ENCODE measurements around the gene TMEM117.
A peak's percentile ranks its signal among the peaks of the same experiment; 100 is the strongest.
"Not testable (repeated sequence)": the region's sequence is repeated elsewhere in the genome, so short reads cannot be mapped to it uniquely, and the experiment has no call there.

TMEM117 gene

DNA sequence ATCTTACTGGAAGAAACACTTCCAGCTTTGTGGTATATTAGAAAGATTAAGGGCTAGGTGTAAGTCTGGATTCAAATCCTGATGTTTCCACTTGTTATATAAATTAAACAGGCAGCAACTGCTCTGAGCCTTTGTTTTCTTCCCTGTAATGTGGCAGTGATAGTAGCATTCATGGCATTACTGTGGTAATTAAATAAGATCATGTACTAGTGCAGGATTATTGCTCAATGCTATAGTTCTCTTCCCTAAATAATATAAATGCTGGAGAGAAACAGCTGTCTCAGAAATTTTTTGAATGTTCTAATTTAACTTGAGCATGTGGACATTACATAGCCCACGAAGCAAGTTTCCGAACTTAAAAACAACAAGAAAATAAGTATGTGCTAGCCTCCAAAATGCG, 5.4 kb downstream of the TMEM117 start:
- DNase-seq = no peak

DNA sequence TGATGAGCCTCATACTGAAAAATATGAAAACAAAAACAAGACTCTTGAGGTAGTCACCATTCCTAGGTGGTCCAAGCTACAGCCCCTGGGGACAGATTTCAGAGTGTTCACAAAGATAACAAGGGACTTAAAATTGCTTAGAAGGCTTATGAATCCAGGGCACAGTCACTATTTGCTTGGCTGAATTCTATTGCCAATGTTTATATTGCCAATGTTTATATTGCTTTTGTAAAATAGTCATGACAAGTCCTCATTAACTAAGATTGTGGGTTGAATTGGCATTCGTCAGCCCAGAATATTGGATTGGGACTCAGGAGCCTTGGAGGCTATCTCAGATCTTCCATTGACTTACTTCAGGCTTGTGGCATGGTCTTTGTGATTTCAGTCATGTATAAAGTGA, 6.4 kb downstream of the TMEM117 start:
- DNase-seq = no peak

DNA sequence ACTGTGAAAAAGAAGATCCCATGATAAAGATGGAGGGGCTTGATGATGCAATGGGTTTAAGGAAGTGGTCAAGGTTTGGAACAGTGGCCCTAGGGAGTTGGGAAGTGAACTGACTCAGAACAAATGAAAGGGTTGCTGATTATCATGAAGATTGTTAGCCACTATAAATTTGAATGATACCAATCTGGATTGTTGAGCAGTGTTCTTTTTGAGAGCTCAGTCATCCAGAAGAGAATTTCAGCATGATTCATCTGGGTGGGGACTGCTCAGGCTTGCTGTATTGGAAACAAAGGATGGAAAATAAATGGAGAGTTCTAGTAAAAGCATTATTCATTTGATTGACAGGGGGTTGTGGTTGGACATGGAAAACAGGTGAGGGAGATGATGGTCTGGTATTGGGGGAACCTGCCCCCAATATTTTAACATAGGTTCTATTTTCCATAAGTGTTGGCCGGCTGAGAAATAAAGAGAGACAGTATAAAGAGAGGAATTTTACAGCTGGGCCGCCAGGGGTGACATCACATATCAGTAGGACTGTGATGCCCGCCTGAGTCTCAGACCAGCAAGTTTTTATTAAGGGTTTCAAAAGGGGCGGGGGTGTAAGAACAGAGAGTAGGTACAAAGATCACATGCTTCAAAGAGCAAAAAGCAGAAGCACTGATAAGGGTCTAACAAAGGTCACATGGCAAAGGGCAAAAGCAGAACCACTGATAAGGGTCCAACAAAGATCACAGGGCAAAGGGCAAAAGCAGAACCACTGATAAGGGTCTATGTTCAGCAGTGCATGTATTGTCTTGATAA, 11.7 kb downstream of the TMEM117 start:
- not testable (repeated sequence) for DNase-seq

DNA sequence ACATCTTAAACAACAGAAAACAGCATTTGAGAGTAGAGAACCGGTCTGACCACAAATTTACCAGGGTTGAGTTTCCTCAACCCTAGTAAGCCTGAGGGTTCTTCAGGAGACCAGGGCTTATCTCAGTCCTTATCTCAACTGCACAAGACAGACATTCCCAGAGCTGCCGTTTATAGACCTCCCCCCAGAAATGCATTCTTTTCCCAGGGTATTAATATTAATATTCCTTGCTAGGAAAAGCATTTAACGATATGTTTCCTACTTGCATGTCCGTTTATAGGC, 12.3 kb downstream of the TMEM117 start:
- DNase-seq = no peak

DNA sequence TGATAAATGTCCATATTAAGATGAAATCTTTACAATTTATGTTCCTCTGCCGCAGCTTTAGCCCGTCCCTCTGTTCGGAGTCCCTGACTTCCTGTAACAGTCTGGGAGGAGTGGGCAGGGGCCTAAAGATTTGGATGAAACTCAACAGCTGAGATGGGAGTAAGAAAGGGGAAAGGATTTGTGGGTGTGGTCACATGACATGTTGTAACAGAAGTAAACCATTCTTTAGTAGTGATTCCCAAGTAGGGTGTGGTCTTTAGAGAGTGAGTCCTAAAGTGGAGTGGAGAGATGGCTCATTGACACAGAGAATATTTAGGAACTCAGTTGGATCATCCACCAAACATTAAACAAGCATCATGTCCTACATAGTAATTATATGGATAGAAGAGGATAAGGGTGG, 12.9 kb downstream of the TMEM117 start:
- no peak for DNase-seq

DNA sequence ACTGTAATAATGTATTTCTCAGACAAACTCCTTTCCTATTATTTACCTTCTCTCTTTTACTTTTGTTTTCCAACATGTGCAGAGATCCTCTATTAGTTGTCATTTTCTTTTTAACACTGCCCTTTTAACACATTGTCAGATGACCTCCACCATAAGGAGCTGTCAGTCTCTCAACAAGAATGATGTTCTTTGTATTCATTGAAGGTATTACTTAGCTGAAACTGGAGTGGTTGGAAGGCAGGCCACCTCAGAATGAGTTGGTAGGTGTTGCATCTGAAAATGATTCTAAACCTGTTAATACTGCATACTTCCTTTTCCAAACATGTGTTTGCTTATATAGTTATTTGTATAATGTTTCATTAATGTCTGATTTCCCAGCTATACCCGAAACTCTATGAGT, 16.9 kb downstream of the TMEM117 start:
- no peak for DNase-seq

DNA sequence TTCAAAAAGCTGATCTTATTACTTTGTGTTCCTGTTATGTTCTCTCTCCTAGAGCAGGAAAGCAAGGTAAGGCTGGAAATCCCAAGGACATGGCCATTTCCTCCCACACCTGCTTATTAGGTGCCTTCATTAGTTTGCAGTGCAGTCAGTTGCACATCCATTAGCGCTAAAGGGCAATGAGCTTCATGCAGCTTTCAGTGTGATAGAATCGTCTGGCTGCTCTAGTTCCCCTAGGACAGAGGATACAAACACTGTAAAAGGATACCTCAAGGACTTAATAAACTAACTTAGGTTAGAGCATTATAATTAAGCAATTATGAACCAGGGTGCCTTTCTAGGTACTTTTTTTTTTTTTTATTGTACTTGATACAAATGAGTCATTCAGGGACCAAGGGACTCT, 21.1 kb downstream of the TMEM117 start:
- DNase-seq = no peak

DNA sequence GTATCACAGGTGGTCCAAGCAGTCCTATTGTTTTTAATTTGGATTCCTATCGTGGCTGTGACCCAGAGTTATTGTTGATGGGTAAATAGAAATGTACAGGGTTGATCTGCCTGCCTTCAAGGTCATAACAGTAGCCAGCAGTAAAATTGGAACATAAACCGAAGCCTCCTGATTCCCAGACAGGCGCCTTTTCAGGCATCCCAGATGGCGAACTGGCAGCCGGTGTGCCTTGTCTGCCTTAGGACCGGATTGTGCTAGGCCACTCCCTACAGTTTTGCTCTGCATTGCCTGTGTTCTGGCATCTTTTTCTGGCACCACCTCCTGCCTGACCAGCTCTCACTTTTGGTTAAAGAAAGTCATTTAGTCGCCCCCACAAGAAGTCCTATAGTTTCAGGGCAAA, 22.2 kb downstream of the TMEM117 start:
- no peak for DNase-seq

DNA sequence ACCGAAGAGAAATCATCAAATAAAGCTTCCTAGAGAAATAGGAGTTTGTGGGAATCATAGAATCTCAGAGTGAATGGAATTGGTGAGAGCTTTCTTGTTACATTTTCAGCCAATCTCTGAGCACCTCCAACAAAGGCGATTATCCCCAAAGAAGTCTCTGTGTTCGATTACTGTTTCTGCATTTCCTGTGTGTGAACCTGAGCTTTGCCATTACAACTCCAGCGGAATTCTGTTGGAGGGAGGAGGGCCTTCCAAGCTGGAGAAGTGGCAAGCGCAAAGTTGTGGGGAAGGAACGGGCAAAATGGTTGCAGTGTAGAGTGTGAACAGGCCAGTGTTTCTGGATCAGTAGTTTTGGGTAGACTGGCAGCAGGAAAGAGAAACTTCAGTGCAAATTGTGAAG, 23.1 kb downstream of the TMEM117 start:
- no peak for DNase-seq

DNA sequence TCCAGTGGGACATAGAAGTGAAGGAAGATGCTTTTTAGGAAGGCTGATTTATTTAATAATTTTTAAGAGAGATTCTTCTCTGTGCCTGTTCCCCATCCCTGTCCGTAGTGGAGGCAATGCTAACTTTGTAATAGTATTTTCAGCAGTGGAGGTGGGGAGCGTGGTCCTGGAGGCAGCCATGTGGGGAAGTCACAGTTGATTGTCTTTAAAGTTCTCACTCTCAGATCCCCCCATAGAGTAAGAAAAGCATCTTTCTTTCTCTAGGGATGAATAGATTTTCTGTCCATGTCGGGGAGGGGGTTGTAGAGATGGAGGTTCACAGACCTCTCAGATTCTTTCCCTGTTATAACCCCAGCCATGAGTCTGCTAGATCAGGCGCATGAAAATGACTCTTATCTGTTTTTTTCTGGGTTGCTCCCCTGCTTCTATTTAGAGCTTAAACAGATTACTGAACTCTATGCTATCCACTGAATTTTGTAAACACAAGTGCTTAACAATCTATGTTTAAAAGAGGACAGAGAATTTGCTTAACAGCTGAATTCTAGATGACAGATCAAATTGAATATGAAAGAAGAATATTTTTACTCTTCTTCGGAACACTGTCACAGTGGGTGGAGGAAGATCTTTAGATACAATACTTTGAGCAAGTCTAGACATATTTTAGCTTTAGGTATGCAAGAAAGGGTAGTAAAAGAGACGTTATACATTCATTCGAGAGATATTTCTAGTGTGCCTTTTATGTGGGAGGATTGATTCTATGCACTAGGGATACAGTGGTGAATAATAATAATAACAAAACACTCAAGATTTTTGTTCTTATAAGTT, 25.3 kb downstream of the TMEM117 start:
- no peak for DNase-seq

DNA sequence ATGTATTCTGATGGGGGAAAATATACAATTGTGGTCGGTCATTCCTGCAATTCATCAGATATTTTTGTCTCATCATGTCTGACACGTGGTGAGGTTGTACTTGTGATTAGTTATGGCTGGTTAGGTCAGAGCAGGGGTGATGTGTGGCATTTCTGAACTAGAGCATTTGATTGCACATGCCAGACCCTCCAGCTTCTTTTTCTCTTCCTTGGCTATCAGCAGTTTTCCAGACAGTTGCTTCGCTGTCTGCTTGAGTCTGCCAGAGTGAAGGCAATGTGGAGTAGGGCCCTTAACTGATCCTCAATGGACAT, 25.9 kb downstream of the TMEM117 start:
- DNase-seq = no peak

DNA sequence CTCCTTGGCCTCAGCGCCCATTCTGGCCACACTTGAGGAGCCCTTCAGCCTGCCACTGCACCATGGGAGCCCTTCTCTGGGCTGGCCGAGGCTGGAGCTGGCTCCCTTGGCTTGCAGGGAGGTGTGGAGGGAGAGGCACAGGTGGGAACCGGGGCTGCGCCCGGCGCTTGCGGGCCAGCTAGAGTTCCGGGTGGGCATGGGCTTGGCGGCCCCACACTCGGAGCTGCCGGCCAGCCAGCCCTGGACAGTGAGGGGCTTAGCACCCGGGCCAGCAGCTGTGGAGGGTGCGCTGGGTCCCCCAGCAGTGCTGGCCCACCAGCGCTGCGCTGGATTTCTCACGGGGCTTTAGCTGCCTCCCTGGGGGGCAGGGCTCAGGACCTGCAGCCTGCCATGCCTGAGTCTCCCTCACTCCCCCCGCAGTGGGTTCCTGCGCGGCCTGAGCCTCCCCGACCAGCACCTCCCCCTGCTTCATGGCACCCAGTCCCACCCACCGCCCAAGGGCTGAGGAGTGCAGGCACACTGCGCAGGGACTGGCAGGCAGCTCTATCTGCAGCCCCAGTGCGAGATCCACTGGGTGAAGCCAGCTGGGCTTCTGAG, 28.0 kb downstream of the TMEM117 start:
- no peak for DNase-seq

DNA sequence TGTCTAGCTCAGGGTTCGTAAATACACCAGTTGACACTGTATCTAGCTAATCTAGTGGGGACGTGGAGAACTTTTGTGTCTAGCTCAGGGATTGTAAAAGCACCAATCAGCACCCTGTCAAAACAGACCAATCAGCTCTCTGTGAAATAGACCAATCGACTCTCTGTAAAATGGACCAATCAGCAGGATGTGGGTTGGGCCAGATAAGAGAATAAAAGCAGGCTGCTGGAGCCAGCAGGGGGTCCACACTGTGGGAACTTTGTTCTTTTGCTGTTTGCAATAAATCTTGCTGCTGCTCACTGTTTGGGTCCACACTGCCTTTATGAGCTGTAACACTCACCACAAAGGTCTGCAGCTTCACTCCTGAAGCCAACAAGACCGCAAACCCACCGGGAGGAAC, 28.7 kb downstream of the TMEM117 start:
- not testable (repeated sequence) for DNase-seq

DNA sequence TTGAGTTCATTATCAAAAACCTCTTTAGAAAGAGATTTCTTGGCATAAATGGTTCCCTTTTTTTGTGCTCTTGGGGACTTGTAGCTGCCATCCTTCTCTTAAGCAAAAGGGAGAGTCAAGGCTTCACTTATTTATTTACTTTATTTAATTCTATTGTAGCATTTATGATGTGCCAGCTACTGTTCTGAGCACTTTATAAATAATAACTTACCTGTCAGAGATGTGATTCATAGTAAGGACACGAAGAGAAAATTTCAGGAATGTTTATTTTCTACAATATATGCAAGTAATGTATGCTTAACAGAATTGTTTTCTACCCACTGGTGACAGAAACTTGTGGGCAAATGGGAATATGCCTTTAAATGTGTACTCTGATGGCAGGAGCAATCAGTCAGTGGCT, 33.3 kb downstream of the TMEM117 start:
- DNase-seq = no peak

DNA sequence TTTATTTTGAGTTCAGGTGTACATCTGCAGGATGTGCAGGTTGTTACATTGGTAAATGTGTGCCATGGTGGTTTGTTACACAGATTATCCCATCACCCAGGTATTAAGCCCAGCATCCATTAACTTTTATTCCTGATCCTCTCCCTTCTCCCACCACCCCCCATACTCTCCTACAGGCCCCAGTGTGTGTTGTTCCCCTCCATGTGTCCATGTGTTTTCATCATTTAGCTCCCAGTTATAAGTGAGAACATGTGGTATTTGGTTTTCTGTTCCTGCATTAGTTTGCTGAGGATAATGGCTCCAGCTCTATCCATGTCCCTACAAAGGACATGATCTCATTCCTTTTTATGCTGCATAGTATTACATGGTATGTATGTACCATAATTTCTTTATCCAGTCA, 33.9 kb downstream of the TMEM117 start:
- DNase-seq = not testable (repeated sequence)

DNA sequence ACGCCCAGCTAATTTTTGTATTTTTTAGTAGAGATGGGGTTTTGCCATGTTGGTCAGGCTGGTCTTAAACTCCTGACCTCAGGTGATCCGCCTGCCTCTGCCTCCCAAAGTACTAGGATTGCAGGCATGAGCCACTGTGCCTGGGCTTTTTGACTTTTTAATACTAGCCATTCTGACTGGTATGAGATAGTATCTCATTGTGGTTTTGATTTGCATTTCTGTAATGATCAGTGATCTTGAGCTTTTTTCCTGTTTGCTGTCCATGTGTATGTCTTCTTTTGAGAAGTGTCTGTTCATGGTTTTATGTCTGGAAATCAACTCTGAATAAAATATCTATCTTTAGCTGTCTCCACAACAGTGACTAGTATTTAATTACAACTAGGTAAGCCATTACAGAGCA, 35.4 kb downstream of the TMEM117 start:
- DNase-seq = not testable (repeated sequence)

DNA sequence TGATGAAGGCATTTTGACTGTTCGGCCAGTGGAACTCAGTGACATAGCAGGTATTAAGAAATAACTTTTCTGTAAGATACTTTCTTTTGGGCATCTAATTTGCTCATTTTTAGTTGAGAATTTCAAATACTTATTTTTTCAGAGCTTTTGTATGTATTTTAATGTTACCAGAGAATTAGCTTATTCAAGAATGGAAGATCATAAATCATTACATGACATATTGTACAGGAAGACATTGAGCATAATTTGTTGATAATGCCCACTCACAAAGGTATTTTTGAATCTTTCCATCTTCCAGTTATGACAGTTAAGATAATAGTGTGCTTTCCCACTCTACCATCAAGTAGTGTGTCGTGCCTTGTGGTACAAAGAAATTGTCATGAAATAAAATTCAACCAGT, 36.5 kb downstream of the TMEM117 start:
- no peak for DNase-seq

DNA sequence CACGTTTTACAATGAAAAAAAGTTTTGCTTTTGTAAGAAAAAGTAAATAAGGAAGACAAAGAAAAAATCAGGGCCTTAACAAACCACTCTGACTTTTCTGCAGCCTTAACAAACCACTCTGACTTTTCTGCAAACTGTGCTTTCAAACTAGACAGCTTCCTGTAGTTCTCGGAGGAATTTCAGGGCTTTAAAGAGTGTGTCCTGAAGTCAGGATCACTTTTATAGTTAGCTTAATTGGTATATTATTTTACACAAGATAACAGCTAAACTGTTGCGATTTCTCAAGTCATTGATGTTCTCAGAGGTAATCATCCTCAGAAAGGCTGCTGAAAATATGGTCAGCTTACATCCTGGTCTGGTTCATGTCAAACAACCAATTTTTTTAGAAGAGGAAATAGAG, 42.2 kb downstream of the TMEM117 start:
- no peak for DNase-seq

DNA sequence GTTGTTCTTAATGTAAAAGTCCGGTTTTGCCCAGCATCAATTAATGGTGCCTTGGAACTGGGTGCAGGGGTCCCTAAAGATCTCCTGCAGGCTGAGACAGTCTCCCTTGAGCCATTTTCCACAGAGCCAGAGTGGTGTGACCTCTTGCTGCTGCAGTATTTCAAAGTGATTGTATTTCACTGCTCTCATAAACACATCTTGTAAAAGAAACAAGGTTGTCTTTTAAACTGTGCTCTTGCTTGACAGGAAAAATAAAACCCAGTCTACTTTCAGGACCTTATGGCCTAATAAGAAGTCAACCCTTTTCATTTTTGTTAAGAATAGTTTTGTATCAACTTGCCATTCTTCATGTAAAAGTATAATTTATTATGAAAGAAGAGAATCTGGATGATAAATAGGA, 44.7 kb downstream of the TMEM117 start:
- DNase-seq = no peak

DNA sequence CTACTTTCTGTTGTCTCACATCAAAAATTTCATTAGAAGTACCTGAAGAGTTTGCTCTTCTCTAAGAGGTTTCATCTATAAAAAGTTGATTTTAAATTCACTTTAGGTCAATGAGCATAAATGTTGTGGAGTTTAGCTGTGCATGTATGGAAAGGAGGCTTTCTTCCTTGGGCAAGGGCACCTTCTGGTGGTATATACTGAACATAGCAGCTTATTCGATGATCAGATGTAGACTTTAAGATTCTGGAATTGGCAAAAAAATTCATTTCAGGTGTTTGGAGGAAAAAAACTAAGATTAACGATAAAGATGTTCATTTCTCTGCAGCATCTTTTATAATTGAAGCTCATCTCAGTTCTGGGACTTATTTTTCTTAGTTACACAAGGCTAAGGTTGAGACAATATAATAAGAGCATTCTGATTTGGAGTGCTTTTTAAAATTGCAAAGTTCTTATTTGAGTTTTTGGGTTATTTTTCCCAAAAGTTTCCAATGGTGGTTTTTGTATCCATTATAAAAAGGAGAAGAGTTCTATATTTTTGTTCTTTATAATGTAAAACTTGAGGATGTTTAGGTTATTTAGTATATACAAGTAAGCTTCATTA, 46.8 kb downstream of the TMEM117 start:
- peak; percentile 62 for DNase-seq

DNA sequence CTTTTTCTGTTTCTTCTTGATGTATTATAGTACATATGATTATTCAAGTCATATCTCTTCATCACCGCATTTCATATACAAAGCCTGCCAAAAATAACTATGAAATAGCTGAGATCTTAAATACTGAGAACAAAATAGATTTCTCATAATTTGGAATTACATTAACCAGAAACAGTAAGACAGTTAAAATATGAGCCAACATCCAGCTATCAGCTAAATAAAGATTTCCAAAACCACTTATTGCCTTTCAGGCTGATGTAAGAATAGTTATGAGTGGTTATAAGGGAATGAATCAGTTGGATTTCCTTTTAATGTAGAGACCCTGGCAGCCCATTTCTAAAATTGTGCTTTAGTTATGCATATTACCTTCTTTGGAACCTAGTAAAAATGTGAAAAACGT, 47.4 kb downstream of the TMEM117 start:
- no peak for DNase-seq

DNA sequence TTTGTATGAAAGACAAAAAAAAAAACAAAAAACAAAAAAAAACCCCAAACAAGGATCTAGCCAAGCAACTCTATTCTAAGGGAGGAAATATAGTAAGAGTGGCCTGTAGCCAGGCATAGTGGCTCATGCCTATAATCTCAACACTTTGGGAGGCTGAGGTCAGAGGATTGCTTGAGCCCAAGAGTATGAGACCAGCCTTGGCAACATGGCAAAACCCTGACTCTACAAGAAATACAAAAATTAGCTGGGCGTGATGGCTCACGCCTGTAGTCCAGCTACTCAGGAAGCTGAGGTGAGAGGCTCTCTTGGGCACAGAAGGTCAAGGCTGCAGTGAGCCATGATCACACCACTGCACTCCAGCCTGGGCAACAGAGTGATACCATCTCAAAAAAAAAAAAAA, 47.9 kb downstream of the TMEM117 start:
- no peak for DNase-seq

DNA sequence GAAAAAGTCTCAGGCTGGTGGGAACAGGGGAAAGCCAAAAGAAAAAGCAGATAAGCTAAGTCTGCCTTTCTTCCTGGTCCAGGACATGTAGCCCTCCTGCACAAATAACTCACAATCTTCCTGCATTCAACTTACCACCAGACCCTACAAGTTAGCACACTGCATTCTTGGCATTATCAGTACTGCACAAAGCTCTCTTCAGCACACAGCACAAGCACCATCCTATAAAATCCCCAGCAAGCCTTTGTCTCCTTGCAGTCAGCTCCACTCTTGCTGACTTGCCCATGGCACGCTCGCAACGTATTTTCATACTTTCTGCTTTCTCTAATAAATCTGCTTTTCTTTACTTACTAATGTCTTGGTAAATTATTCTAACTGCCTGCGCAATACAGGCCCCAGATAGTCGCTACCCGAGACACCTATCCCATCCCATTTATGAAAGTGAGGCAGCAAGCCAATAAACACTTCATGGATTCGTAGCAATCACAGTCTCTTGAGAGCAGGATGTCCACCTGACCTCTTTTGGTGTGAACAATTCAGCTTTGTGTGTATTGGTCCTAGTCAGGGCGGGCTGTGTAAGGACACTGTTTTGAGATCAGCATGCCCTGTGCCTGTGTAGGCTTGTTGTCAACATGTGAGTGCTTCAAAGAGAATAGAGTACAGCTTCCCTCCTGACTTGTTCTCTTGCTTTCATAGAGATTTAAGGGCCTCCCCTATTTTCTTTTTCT, 49.0 kb downstream of the TMEM117 start:
- no peak for DNase-seq

All from CD4-positive, alpha-beta T cell treated with Interleukin-21 for 1 hour (primary cell).